ENCODE data around the gene C11orf68.
A peak's percentile ranks its signal among the peaks of the same experiment; 100 is the strongest.

Gene C11orf68

DNA sequence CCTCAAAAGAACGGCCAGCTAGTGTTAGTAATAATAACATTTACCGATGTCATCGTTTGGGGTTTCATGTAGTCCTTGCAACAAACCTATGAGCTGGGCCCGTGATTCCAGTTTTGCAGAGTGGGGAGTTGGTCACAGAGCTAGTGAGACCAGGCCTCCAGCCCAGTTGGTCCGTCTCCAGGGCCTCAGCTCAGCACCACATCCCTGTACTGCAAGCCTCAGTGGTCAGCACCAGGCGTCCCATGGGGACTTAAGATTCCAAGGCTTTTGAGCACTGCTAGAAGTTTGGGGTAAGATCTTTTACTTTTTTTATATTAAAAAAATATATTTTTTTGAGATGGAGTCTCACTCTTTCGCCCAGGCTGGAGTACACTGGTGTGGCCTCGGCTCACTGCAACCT, 25.3 kb upstream of the C11orf68 start:
- DNase-seq (ENCODE audit: low read depth), result no peak

DNA sequence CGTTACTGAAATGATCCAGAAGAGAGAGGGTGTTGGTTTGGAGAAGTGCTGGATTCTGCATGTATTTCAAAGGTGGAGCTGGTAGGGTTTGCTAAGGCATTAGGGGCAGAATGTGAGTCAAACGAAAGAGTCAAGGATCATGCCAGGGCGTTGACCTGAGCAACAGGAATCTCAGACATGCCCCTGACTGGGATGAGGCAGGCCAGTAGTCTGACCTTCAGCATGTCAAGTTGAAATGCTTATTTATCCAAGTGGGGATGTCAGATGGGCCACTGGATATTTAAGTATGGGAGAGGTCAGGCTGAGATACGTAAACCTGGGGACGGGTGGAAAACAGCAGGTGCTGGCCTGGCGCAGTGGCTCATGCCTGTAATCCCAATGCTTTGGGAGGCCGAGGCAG, 23.7 kb upstream of the C11orf68 start:
- DNase-seq (ENCODE audit: low read depth), result no peak

DNA sequence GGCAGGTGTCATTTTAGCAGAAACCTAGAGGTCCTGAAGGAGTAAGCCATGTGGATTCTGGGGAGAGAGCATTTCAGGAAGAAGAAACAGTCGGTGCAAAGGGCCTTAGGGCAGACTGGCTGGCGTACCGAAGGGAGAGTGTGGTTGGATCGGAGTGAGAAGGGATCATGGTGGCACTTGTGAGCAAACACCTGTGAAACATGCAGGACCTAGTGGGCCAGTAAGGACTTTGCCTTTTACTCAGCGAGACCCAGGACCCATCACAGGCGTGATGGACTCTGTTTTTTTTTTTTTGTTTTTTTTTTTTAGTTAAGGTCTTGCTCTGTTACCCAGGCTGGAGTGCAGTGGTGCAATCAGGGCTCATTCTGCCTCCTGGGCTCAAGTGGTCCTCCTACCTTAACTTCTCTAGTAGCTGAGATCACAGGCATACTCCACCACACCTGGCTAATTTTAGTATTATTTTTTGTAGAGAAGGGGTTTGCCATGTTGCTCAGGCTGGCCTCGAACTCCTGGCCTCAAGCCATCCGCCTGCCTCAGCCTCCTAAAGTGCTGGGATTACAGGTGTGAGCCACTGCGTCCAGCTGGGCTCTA, 23.0 kb upstream of the C11orf68 start:
- no peak for DNase-seq (ENCODE audit: low read depth)

DNA sequence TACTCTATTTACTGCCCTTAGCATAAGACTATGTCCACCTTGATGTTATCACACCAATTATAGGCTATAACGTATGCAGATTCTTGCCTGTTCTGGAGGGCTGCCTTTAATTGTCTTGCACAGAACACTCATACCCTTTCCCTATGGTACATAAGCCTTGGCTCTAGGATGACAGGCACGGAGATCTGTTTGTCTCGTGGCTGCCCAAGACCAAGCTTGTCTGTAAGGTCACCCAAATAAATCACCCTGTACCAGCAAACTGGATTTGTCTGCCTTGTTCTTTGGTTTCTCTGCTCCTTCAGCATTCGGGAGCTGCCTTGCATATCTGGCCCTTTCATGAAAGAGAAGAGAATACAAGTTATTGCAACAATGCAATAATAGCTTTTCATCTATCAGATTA, 18.9 kb upstream of the C11orf68 start:
- DNase-seq (ENCODE audit: low read depth), result no peak

DNA sequence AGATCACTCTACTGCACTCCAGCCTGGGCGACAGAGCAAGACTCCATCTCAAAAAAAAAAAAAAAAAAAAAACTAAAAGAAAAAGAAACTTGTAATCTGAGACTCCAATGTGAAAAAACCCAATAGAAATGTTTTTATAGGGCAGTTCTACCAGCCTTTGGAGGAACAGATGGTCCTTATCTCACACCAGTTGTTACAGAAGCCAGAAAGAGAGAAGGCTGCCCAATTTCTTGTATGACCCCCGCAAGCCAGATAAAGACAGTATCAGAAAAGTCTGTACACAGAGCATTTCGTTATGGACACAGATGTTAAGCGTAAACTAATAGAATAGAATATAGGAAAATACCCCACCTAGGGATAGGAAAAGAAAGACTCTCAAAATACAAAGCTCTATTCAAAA, 15.2 kb upstream of the C11orf68 start:
- no peak for DNase-seq (ENCODE audit: low read depth)

DNA sequence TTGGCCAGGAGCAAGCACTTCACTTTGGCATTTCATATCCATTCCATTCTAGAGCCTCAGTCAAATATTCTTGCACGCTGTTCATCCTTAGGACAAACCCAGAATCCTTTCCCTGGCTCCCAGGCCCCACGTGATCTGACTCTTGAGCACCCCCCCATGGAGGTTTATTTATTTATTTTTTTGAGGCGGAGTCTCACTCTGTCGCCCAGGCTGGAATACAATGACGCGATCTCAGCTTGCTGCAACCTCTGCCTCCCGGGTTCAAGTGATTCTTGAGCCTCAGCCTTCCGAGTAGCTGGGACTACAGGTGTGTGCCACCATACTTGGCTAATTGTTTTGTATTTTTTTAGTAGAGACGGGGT, 13.7 kb upstream of the C11orf68 start:
- no peak for DNase-seq (ENCODE audit: low read depth)

DNA sequence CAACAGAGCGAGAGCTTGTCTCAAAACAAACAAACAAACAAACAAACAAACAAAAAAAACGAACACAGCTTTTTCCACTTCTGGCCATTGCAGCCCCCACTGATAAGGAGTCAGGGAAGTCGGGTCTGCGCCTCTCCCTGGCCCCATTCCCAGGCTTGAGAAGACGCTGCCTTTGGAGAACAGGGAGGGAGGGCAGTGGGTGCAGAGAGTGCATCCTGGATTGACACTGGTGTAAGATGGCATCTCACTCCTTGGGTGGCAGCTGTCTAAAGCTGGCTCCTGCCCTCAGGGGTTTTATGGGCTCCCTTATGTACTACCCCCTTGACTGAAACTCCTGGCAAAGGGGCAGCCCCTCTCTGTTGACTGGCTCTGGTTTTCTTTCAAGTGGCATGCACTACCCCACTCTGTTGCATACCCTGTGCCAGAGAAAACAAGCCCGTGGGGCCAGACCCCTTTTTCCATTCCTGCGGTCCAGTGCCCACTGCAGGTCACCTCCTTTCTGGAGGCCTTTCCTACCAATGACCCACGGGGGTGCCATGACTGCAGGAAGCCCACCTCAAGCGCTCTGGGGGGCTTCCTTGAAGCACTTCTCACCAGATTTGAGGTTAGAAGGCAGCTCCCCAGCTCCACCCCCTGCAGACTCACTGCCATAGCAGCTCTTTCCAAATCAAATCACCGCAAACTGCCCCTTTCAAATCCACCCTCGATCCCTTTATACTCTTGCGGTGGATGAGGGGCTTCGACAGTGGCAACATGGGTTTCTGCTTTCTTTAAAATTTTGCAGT, 13.1 kb upstream of the C11orf68 start:
- no peak for DNase-seq (ENCODE audit: low read depth)

DNA sequence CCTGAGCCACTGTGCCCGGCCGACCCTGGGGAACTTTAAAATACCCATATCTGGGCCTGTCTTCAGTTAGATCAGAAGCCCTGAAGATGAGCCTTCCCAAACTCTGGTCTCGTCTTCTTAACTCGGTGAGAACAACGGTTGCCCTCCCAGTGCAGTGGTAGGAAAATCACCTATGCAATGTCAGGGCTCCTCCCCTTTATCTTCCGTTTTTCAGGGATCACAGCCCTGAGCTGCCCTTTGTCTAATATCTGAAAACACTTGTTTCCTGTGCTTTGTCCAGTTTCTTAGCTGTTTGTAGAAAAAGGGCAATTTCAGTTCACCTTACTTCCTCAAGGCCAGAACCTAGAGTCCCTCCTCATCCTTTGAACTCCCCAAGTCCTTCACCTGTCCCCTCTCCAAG, 9.8 kb upstream of the C11orf68 start:
- DNase-seq (ENCODE audit: low read depth), result no peak

DNA sequence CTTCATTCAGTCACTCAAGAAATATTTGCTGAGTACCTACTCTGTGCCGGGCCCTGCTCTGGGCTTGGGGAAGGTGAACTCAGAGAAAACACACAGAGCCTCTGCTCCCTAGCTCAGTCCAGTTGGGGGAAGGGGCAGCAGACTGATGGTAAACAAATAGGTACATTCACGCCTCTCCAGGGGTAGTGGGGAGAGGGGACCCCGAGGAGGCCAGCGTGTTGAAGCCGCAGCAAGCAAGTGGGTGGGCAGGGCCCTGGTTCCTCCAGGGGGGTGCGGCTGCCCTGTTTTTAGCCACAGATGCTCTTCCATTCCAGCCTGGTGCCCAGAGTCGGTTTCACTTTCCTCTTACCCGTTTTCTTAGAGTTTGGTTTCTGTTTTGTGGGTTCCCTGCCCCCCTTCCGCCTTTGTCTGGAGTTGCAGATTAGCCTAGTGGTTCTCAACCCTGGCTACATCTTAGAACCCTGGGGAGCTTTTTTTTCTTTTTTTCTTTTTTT, 9.1 kb upstream of the C11orf68 start:
- peak; percentile 68 for DNase-seq (ENCODE audit: low read depth)

DNA sequence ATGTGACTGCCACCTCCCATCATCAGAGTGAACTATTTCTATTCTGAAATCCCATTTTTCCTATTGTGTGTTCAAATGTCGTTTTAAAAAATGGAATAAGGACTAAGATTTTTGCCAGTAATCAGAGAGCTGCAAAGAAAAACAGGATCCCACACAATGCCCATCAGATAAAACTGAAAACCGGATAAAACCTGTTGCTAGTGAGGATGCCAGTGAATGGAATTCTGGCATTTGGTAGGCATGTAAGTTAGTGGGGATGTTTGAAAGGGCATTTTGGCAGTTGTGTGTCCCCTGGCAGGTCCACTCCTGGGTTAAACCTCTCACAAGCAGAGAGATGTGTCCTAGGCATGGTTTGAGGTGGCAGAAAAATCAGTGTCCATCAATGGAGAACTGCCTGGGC, 6.5 kb upstream of the C11orf68 start:
- DNase-seq (ENCODE audit: low read depth), result no peak

DNA sequence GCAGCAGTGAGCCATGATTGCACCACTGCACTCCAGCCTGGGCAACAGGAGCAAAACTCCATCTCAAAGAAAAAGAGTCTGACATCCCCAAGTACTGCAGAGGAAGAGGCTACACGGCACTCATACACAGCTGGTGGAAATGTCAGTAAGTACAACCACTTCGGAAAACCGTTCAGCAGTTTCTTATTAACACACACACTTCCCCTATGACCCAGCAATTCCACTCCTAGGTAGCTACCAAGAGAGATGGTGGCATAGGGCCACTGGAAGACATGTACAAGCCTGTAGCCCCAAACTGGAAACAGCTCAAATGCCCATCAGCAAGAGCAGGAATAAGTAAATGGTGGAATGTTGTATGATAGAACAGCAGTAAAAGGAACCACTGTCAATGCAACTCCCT, 3.7 kb upstream of the C11orf68 start:
- DNase-seq (ENCODE audit: low read depth), result no peak

DNA sequence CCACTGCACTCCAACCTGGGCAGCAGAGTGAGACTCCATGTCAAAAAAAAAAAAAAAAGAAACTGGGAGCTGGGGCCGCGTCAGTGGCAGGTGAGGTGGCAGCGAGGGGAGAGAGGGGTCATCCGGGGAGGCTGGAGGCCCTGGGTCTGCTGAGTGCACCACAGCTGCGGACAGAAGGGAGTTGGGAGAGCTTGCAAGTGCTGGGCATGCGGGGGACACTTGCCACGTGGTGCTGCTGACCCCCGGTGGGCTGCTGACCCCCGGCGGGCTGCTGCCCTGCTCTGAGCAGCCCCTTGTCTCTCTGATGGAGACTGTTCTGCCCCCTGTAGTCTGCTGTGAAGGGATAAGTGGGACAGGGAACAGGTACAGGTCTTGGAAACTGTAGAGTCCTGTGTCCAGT, 3.0 kb upstream of the C11orf68 start:
- no peak for DNase-seq (ENCODE audit: low read depth)

DNA sequence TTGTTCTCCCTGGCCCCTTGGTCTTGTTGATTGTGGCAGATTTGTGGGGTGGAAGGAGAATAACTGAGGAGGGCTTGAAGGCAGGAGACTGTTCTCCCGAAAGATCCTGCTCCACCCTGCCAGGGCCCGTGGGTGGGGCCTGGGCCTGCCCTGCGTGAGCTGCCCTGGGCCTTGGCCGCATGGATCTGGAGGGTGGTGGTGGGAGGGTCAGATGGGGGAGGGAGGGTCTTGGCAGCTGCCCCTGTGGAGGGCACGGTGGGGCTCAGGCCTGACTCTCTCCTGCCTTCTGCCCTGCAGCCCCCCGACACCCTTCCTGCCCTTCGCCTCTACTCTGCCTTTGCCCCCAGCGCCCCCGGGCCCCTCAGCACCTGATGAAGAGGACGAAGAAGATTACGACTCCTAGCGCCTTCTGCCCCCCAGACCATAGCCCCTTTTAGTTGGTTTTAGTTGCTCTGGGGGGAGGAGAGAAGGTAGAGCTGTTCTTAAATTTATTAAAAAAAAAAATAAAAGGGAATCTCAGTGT, 2.2 kb upstream of the C11orf68 start:
- DNase-seq (ENCODE audit: low read depth), result no peak

DNA sequence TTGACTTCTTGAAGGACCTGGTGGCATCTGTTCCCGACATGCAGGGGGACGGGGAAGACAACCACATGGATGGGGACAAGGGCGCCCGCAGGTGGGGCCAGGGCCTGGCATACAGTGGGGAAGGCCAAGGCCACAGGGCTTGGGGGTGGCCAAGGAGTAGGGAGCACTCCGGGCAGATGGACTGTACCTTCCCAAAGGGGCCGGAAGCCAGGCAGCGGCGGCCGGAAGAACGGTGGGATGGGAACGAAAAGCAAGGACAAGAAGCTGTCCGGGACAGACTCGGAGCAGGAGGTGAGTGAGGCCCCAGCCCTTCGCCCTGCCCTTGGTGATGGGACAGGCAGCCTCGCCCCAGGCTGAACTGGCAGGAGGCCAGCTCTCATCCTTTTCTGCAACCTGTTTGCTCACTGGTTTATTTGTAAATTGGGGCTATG, 1.5 kb upstream of the C11orf68 start:
- no peak for DNase-seq (ENCODE audit: low read depth)

DNA sequence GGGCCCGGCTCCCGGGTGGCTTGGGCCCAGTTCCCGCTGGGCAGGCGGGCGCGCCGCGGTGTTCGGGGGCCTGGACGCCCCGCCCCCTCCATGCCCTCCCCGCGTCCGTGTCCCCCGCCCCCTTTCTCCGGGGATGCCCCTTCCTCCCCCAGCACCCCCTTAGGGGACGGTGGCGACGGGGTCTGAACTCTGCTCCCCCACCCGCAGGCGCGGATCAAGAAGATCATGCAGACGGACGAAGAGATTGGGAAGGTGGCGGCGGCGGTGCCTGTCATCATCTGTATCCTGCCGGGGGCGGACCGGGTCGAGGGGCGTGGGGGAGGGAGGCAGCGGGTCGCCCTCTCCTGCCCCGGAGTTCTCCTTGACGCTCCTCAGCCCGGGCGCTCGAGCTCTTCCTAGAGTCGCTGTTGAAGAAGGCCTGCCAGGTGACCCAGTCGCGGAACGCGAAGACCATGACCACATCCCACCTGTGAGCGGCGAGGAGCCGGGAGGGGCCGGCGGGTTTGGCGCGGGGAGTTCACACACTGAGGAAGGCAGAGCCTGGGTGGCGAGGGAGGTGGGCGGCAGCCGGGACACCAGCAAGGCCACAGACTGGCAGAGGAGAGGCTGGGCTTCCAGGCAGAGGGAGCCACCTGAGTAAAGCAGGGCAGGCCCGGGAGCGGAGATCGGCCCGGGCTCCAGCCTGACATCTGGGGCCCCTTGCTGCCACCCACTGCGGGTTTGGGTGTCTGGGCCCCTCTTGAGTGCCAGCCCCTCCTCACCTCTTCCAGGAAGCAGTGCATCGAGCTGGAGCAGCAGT, 910 bp upstream of the C11orf68 start:
- no peak for DNase-seq (ENCODE audit: low read depth)

DNA sequence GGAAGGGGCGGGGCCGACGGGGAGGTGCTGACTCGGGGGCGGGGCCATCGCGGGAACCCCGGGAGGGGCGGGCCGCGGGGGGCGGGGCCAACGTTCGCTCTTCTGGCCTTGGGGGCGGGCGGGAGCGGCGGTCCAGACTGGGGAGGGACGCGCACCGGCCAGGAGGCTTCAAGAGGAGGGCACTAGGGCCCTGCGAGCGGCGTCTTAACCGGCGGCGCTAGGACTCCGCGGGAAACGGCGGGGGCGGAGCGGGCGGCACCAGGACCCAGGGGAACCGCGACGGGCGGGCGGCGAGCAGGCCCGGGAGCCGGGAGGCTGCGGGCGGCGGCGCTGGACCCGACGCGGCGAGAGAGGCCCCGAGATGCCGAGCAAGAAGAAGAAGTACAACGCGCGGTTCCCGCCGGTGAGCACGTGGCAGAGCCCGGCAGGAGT, 295 bp upstream of the C11orf68 start, which contains the start of gene DRAP1:
Gene DRAP1, plus strand, starts transcription at position 286 of the 432 bp plus-strand sequence. Its CDS starts 76 bp downstream, at position 362.
- peak; percentile 98 for DNase-seq (ENCODE audit: low read depth)

DNA sequence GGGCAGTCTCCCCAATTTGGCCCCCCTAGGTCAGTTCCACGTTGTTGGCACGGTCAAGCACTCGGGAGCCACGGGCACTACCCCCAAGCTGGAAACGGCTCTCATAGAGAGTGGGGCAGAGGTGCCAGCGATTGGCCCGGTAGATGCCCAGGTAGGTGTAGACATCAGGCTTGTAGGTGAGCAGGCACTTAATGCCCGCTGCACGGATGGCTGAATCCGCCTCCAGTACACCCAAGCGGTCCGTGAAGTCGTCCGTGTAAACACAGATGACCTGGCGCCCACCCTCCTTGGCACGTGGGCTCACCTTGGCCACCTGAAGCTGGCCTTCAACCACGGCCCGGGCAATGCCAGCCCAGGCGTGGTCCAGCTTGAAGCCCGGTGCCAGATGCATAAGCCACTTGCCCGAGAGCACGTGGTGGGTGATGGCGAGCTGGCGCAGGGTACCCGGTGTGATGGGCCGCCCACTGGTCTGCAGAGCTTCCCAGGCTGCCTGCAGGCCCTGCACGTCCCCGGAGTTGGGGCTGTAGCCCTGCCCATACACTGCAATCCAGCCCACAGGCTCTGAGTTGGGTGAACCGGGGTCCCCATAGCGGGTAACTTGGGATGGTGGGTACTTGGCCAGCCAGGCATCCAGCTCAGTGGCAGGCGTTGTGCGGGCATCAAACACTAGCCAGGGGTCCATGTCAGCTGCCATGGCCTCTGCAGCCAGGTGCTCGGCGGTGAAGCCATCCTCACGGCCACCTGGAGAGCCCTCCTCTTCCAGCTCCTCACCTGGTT, 1.2 kb downstream of the C11orf68 start:
- DNase-seq (ENCODE audit: low read depth), result no peak

DNA sequence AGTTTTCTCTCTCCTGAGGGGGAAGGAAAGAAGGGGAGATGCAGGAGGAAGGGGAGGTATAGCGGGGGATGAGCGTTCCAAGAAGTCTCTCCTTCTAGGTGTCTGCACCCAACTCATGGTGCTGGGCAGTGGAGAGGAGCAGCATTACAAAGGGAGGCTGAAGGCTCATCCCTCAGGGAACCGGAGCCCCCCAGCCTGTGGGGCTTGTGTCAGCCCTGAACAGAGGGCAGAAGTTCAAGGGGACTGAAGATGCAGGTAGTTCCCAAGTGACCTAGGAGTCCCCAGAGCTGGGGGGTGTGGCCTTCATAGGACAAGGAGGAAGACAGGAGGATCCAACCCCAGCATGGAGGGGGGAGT, 1.8 kb downstream of the C11orf68 start:
- no peak for DNase-seq (ENCODE audit: low read depth)

DNA sequence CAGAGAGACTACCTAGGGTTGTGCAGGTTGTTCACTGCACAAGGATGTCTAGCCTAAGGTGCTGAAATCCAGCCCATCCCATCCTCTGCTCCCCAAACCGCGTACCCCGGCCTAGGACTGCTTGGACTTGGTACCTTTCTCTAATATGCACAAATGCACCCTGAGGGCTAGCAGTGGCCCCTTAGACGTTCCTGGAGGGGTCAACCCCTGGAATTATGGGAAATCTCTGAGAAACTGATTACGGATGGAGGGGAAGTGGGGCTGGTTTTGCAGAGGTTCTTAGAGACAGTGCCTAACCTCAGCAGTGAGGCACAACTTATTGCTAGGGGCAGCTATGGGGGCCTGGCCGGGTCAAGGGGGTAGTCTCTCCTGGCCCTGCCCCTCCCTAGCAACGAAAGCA, 2.5 kb downstream of the C11orf68 start:
- no peak for DNase-seq (ENCODE audit: low read depth)

DNA sequence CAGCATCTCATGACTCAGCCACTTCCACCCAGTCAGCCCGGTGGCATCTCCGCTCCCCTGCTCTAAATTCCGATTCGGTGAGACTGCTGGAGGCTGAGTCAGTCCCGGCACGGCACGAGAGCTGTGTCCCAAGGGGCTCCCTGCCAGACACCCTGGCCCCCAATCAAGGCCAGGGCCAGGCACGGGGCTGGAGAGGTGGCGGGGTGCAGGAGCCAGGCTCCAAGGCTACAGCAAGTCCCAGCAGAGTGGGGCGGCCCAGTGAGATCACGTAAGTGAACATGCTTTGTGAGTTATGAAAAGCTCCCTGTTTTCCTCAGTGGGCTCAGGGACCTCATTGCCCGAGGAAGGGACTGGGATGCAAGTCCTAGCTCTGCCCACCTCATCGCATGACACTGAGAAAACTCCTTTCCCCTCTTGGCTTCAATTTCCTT, 3.0 kb downstream of the C11orf68 start:
- no peak for DNase-seq (ENCODE audit: low read depth)

DNA sequence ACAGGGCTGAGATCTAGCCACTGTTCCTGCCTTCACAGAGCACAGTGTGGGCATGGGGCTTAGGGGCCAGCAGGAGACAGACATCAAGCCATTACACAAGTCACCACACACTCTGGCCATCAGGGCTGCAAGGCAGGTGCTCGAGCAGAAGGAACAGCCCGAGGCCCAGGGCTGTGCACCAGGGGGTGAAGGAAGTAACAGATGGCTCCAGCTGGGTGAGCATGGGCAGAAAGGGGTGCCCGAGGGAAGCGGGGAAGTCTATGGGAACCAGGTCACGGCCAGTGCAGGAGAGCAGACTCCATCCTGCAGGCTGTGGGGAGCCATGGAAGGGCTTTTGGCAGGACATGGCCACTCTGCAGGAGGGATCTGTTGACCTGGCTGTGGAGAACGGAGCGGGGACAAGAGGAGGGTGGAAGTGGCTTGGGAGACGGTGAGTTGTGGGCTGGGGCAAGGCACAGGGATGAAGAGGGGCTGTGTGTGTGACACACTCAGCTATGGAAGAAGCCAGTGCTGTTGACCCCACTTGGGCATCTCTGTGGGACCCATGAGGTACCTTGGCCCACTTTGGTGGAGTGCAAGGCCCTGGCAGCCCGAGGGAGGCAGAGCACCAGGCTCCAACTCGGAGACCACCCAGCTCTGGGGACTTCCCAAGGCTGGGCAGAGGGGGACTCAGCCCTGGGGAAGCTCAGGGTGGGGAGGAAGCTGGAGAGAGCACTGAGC, 3.6 kb downstream of the C11orf68 start:
- DNase-seq (ENCODE audit: low read depth), result no peak
